Skin epidermis (tissue), 12 donors: ENCODE data around the gene IRF7.
A peak's percentile ranks its signal among the peaks of the same experiment; 100 is the strongest.

Source experiments
- H3K27ac ChIP-seq, 21 experiments: fragments of 200-600 bp; sonication (generic) in 11 of 21; one replicate each; pipeline ENCODE4 v1.5.0; 2020; ENCODE audit warnings: mild to moderate bottlenecking in 3 of 21, inconsistent platforms in 2 of 21, moderate library complexity in 2 of 21
- H3K4me3 ChIP-seq, 7 experiments: fragments of 200-600 bp; sonication (generic) in 2 of 7; one replicate each; pipeline ENCODE4 v1.5.0; 2020; ENCODE audit warnings: inconsistent platforms in 2 of 7, mild to moderate bottlenecking in 2 of 7, moderate library complexity in 1 of 7

The IRF7 gene

GRCh38 chr11:611001-611996 lies 4.5 kb downstream of the IRF7 start:
- Histone ChIP-seq H3K4me3 (no peak overlapping the region), H3K27ac (peak overlapping the region in 2 of 21 experiments; percentile 17 to 29)

- no peak overlapping the region for H3K4me3 ChIP-seq
- H3K27ac ChIP-seq = peak overlapping the region in 2 of 21 experiments; percentile 12 to 15
These were observed 5.5 kb downstream of the IRF7 start for GRCh38 chr11:610146-610801.

- Histone ChIP-seq H3K4me3 (no peak overlapping the region), H3K27ac (peak overlapping the region in 1 of 21 experiments; percentile 12)
These were observed 6.4 kb downstream of the IRF7 start for GRCh38 chr11:609341-609811.

- Histone ChIP-seq H3K4me3 (no peak overlapping the region), H3K27ac (no peak overlapping the region)
These were observed 6.9 kb downstream of the IRF7 start for GRCh38 chr11:608791-609251.

GRCh38 chr11:607971-608659 lies 7.6 kb downstream of the IRF7 start:
- no peak overlapping the region for H3K27ac ChIP-seq
- no peak overlapping the region for H3K4me3 ChIP-seq

- no peak overlapping the region for H3K4me3 ChIP-seq
- H3K27ac ChIP-seq = peak overlapping the region in 4 of 21 experiments; percentile 20 to 31 (median 26)
These were observed 8.6 kb downstream of the IRF7 start for GRCh38 chr11:607020-607780.

GRCh38 chr11:606245-606644 lies 9.5 kb downstream of the IRF7 start:
- Histone ChIP-seq H3K4me3 (no peak overlapping the region), H3K27ac (peak overlapping the region in 5 of 21 experiments; percentile 20 to 50 (median 25))

- peak overlapping the region in 5 of 21 experiments; percentile 22 to 50 (median 38) for H3K27ac ChIP-seq
These were observed 10.2 kb downstream of the IRF7 start for GRCh38 chr11:605286-606129.

GRCh38 chr11:603154-603553 lies 12.6 kb downstream of the IRF7 start:
- Histone ChIP-seq H3K4me3 (no peak overlapping the region), H3K27ac (no peak overlapping the region)

More at GRCh38 chr11:605286-606129, 10.2 kb downstream of the IRF7 start:
- no peak overlapping the region for H3K4me3 ChIP-seq

- H3K27ac ChIP-seq = no peak overlapping the region
These were observed 14.0 kb downstream of the IRF7 start for GRCh38 chr11:601573-602245.

GRCh38 chr11:598005-598680 lies 17.6 kb downstream of the IRF7 start:
- H3K27ac ChIP-seq = peak overlapping the region in 1 of 21 experiments; percentile 26
- no peak overlapping the region for H3K4me3 ChIP-seq

More at GRCh38 chr11:601573-602245, 14.0 kb downstream of the IRF7 start:
- no peak overlapping the region for H3K4me3 ChIP-seq

- Histone ChIP-seq H3K4me3 (no peak overlapping the region), H3K27ac (no peak overlapping the region)
These were observed 18.5 kb downstream of the IRF7 start for GRCh38 chr11:597166-597725.

GRCh38 chr11:596374-596773 lies 19.4 kb downstream of the IRF7 start:
- no peak overlapping the region for H3K4me3 ChIP-seq
- H3K27ac ChIP-seq = no peak overlapping the region

- Histone ChIP-seq H3K4me3 (no peak overlapping the region), H3K27ac (no peak overlapping the region)
These were observed 20.4 kb downstream of the IRF7 start for GRCh38 chr11:595400-595799.

- Histone ChIP-seq H3K27ac (no peak overlapping the region), H3K4me3 (no peak overlapping the region)
These were observed 22.4 kb downstream of the IRF7 start for GRCh38 chr11:593347-593746.

GRCh38 chr11:592918-593317 lies 22.8 kb downstream of the IRF7 start:
- no peak overlapping the region for H3K27ac ChIP-seq
- no peak overlapping the region for H3K4me3 ChIP-seq

- H3K27ac ChIP-seq = no peak overlapping the region
- no peak overlapping the region for H3K4me3 ChIP-seq
These were observed 23.2 kb downstream of the IRF7 start for GRCh38 chr11:592501-592900.
